Parathyroid adenoma (tissue), 2 donors: ENCODE measurements around the gene APBA2.

ENCODE experiments used
- H2AFZ ChIP-seq: fragments of 300-600 bp; sonication (generic); one replicate; pipeline ENCODE4 v1.7.0; 2017; ENCODE audit warnings: antibody characterized with exemption, mild to moderate bottlenecking
- H3K27ac ChIP-seq: fragments of 300-600 bp; sonication (generic); one replicate; pipeline ENCODE4 v1.7.0; 2017
- H3K27me3 ChIP-seq: fragments of 300-600 bp; sonication (generic); one replicate; pipeline ENCODE4 v1.7.0; 2017; ENCODE audit warnings: low read length; ENCODE audit not compliant: control insufficient read depth, insufficient read depth
- H3K36me3 ChIP-seq: fragments of 300-600 bp; sonication (generic); one replicate; pipeline ENCODE4 v1.7.0; 2017; ENCODE audit warnings: low read length; ENCODE audit not compliant: control insufficient read depth, insufficient read depth
- H3K4me1 ChIP-seq: fragments of 300-600 bp; sonication (generic); one replicate; pipeline ENCODE4 v1.7.0; 2017; ENCODE audit warnings: control low read depth
- H3K4me2 ChIP-seq: fragments of 300-600 bp; sonication (generic); one replicate; pipeline ENCODE4 v1.7.0; 2017; ENCODE audit warnings: low read length
- H3K4me3 ChIP-seq: fragments of 300-600 bp; sonication (generic); one replicate; pipeline ENCODE4 v1.7.0; 2017; ENCODE audit warnings: low read depth, low read length
- H3K79me2 ChIP-seq: fragments of 300-600 bp; sonication (generic); one replicate; pipeline ENCODE4 v1.7.0; 2017; ENCODE audit warnings: control low read depth
- H3K9ac ChIP-seq: fragments of 300-600 bp; sonication (generic); one replicate; pipeline ENCODE4 v1.7.0; 2017; ENCODE audit warnings: mild to moderate bottlenecking
- H3K9me3 ChIP-seq: fragments of 300-600 bp; sonication (generic); one replicate; pipeline ENCODE4 v1.7.0; 2017; ENCODE audit warnings: low read length; ENCODE audit not compliant: control insufficient read depth
- CTCF ChIP-seq: fragments of 300-600 bp; sonication (generic); IDR thresholded peaks from one replicate; pipeline ENCODE4 v1.7.0; 2017; ENCODE audit warnings: antibody characterized with exemption, mild to moderate bottlenecking
- donor health status: primary hyperparathyroidism.

APBA2 gene

GRCh38 chr15:29093065-29093435 is 207.3 kb downstream of the APBA2 start:
- Histone ChIP-seq H3K27ac (no peak overlapping the region), H3K9ac (no peak overlapping the region), H3K4me1 (no peaks in the 10 kb centered on the region), H3K4me3 (no peak overlapping the region), H3K79me2 (no peaks in the 10 kb centered on the region), H3K27me3 (no peaks in the 10 kb centered on the region), H2AFZ (no peak overlapping the region), H3K9me3 (no peaks in the 10 kb centered on the region), H3K36me3 (no peaks in the 10 kb centered on the region), H3K4me2 (no peak overlapping the region)
- no peak for TF ChIP-seq CTCF

- H3K9ac ChIP-seq: no peak overlapping the region
- H3K4me1 ChIP-seq: no peaks in the 10 kb centered on the region
- no peak overlapping the region for H3K4me2 ChIP-seq
- no peak overlapping the region for H2AFZ ChIP-seq
- H3K4me3 ChIP-seq: no peak overlapping the region
- no peaks in the 10 kb centered on the region for H3K27me3 ChIP-seq
- H3K27ac ChIP-seq: no peak overlapping the region
- no peak for TF ChIP-seq CTCF
- H3K9me3 ChIP-seq: no peaks in the 10 kb centered on the region
- no peaks in the 10 kb centered on the region for H3K79me2 ChIP-seq
- no peaks in the 10 kb centered on the region for H3K36me3 ChIP-seq
These were observed 208.0 kb downstream of the APBA2 start for GRCh38 chr15:29093696-29094343.

- Histone ChIP-seq H3K4me1 (no peaks in the 10 kb centered on the region), H3K4me3 (no peak overlapping the region), H3K79me2 (no peaks in the 10 kb centered on the region), H3K36me3 (no peaks in the 10 kb centered on the region), H2AFZ (no peak overlapping the region), H3K27me3 (no peaks in the 10 kb centered on the region), H3K4me2 (no peak overlapping the region), H3K9me3 (no peaks in the 10 kb centered on the region), H3K27ac (no peak overlapping the region), H3K9ac (no peak overlapping the region)
- no peak for TF ChIP-seq CTCF
These were observed 208.9 kb downstream of the APBA2 start for GRCh38 chr15:29094711-29095110.

- H2AFZ ChIP-seq: no peak overlapping the region
- H3K27ac ChIP-seq: no peak overlapping the region
- H3K9me3 ChIP-seq: no peaks in the 10 kb centered on the region
- no peaks in the 10 kb centered on the region for H3K4me1 ChIP-seq
- no peaks in the 10 kb centered on the region for H3K36me3 ChIP-seq
- no peak for TF ChIP-seq CTCF
- H3K9ac ChIP-seq: no peak overlapping the region
- H3K4me2 ChIP-seq: no peak overlapping the region
- H3K27me3 ChIP-seq: no peaks in the 10 kb centered on the region
- H3K79me2 ChIP-seq: no peaks in the 10 kb centered on the region
- no peak overlapping the region for H3K4me3 ChIP-seq
These were observed 210.0 kb downstream of the APBA2 start for GRCh38 chr15:29095746-29096145.

- H3K4me2 ChIP-seq: no peak overlapping the region
- no peaks in the 10 kb centered on the region for H3K4me1 ChIP-seq
- no peak for TF ChIP-seq CTCF
- no peak overlapping the region for H2AFZ ChIP-seq
- H3K79me2 ChIP-seq: no peaks in the 10 kb centered on the region
- no peak overlapping the region for H3K27ac ChIP-seq
- no peaks in the 10 kb centered on the region for H3K9me3 ChIP-seq
- no peak overlapping the region for H3K4me3 ChIP-seq
- H3K9ac ChIP-seq: no peak overlapping the region
- H3K27me3 ChIP-seq: no peaks in the 10 kb centered on the region
- H3K36me3 ChIP-seq: no peaks in the 10 kb centered on the region
These were observed 211.4 kb downstream of the APBA2 start for GRCh38 chr15:29097168-29097567.
